ENCODE results near the gene KCNIP2.

DNA sequence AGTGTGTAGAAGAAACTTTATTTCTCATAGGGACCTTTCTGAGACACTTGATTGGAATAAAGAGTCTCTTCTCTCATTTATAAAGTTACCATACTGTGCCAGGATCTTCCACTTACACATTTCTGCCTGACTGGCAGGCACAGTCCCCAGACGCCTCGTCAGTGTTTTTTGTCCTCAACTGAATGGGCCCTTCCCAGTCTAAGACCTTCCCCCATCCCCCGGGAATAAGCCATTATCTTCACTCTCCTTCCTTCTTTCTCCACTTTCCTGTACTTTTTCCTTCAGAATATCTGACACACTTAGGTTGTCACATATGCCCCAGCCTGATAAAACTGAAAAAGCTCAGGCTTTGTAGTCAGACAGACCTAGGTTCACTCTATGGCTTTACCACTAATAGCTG is 35.3 kb upstream of the KCNIP2 start:
- TF ChIP-seq CTCF (IDR thresholded peaks at IDR 0.05) (no peak), POLR2A (IDR thresholded peaks at IDR 0.05) (no peak)

Measured in right lobe of liver (tissue), 4 donors.